WTC11 (cell line): Measurements from ENCODE around the gene HTATIP2. TPM values are rescaled to one million over a fixed set of nuclear protein-coding genes. Genes with fewer than 3 reads are reported as not detected.

Experiments used
- ATAC-seq: fragments of 200-7000 bp; cut with Tn5 transposase; 2 replicates; pipeline ENCODE4 v1.10.0; 2021; ENCODE audit warnings: mild to moderate bottlenecking, moderate library complexity
- CTCF ChIA-PET: fragments of 300-600 bp; sonication (Branson Sonifier 250); formaldehyde crosslinking; loops from one replicate; lab custom pipeline; 2021; ENCODE audit warnings: antibody characterized with exemption; lab: Charles Lee
- POLR2A ChIA-PET: fragments of 350-600 bp; sonication (Branson Sonifier 250); formaldehyde crosslinking; loops from one replicate; lab custom pipeline; 2021; ENCODE audit warnings: antibody characterized with exemption; lab: Charles Lee
- DNase-seq: peaks from one replicate; pipeline ENCODE4 v3.0.0; 2021; ENCODE audit warnings: low spot score
- H3K27ac Mint-ChIP-seq: 2 replicates; pipeline ENCODE4 v1.8.0; 2021; ENCODE audit warnings: mixed read lengths
- H3K27me3 Mint-ChIP-seq: 2 replicates; pipeline ENCODE4 v1.8.0; 2021; ENCODE audit warnings: low read depth, mild to moderate bottlenecking, moderate library complexity, mixed read lengths
- H3K36me3 Mint-ChIP-seq: 2 replicates; pipeline ENCODE4 v1.8.0; 2021; ENCODE audit warnings: mixed read lengths
- H3K4me1 Mint-ChIP-seq: 2 replicates; pipeline ENCODE4 v1.8.0; 2022; ENCODE audit warnings: mixed read lengths
- H3K4me3 Mint-ChIP-seq: 2 replicates; pipeline ENCODE4 v1.8.0; 2021; ENCODE audit warnings: mild to moderate bottlenecking, moderate library complexity, mixed read lengths
- H3K9me3 Mint-ChIP-seq: 2 replicates; pipeline ENCODE4 v1.8.0; 2021; ENCODE audit warnings: mixed read lengths
- GTF2I ChIP-seq: fragments of 250-450 bp; sonication (Bioruptor Pico); conservative IDR thresholded peaks from 2 replicates; pipeline ENCODE4 v1.4.0; 2021; ENCODE audit warnings: mild to moderate bottlenecking
- JAZF1 ChIP-seq: fragments of 250-450 bp; sonication (Bioruptor Pico); IDR thresholded peaks from 2 replicates; pipeline ENCODE4 v1.9.0; 2021; ENCODE audit warnings: moderate library complexity, mild to moderate bottlenecking, inconsistent platforms
- MYBL2 ChIP-seq: sonication (generic); formaldehyde crosslinking; IDR thresholded peaks from 2 replicates; pipeline ENCODE4 v1.8.1; 2023; ENCODE audit warnings: mild to moderate bottlenecking, moderate library complexity, missing genetic modification reagents
- NFATC4 ChIP-seq: fragments of 250-450 bp; sonication (Bioruptor Pico); IDR thresholded peaks from 2 replicates; pipeline ENCODE4 v1.9.0; 2021; ENCODE audit warnings: mild to moderate bottlenecking
- NFE2L1 ChIP-seq: sonication (generic); formaldehyde crosslinking; IDR thresholded peaks from 2 replicates; pipeline ENCODE4 v1.8.1; 2023; ENCODE audit warnings: missing genetic modification reagents
- RELA ChIP-seq: sonication (generic); formaldehyde crosslinking; IDR thresholded peaks from 2 replicates; pipeline ENCODE4 v1.8.1; 2022; ENCODE audit warnings: missing genetic modification reagents, mild to moderate bottlenecking, borderline replicate concordance
- SP1 ChIP-seq: sonication (generic); formaldehyde crosslinking; conservative IDR thresholded peaks from 2 replicates; pipeline ENCODE4 v1.8.1; 2022; ENCODE audit warnings: missing genetic modification reagents
- ZBTB21 ChIP-seq: sonication (generic); formaldehyde crosslinking; IDR thresholded peaks from 2 replicates; pipeline ENCODE4 v1.8.1; 2023; ENCODE audit warnings: mild to moderate bottlenecking, missing genetic modification reagents, borderline replicate concordance
- ZNF317 ChIP-seq: sonication (generic); formaldehyde crosslinking; IDR thresholded peaks from 2 replicates; pipeline ENCODE4 v1.8.1; 2023; ENCODE audit warnings: low read depth, mild to moderate bottlenecking, moderate library complexity, missing genetic modification reagents, borderline replicate concordance
- ZNF671 ChIP-seq: fragments of 250-450 bp; sonication (Bioruptor Pico); IDR thresholded peaks from 2 replicates; pipeline ENCODE4 v1.8.0; 2021; ENCODE audit warnings: mild to moderate bottlenecking
- total RNA-seq: library from RNA; stranded (reverse); gene quantifications from 3 replicates; pipeline ENCODE4 v1.2.3, GENCODE V29; 2021
- TF ChIP-seq, protein P1 (sequence below): fragments of 200-600 bp; IDR thresholded peaks from 2 replicates; pipeline ENCODE4 v1.8.0; 2022; ENCODE audit warnings: antibody characterized with exemption
- TF ChIP-seq, protein P2 (sequence below): sonication (generic); formaldehyde crosslinking; conservative IDR thresholded peaks from 2 replicates; pipeline ENCODE4 v1.8.1; 2022; ENCODE audit warnings: mild to moderate bottlenecking, missing genetic modification reagents
- TF ChIP-seq, protein P3 (sequence below): sonication (generic); formaldehyde crosslinking; IDR thresholded peaks from 2 replicates; pipeline ENCODE4 v1.8.0; 2022; ENCODE audit warnings: mild to moderate bottlenecking, missing genetic modification reagents
- TF ChIP-seq, protein P4 (sequence below): fragments of 250-450 bp; sonication (Bioruptor Pico); IDR thresholded peaks from 2 replicates; pipeline ENCODE4 v1.9.0; 2021; ENCODE audit warnings: mild to moderate bottlenecking
- TF ChIP-seq, protein P5 (sequence below): fragments of 250-450 bp; sonication (Bioruptor Pico); IDR thresholded peaks from 2 replicates; pipeline ENCODE4 v1.8.0; 2021; ENCODE audit warnings: mild to moderate bottlenecking
- TF ChIP-seq, protein P6 (sequence below): fragments of 250-450 bp; sonication (Bioruptor Pico); IDR thresholded peaks from 2 replicates; pipeline ENCODE4 v2.1.2; 2022; ENCODE audit warnings: mild to moderate bottlenecking, moderate library complexity
- TF ChIP-seq, protein P7 (sequence below): sonication (generic); formaldehyde crosslinking; IDR thresholded peaks from 2 replicates; pipeline ENCODE4 v1.8.0; 2023; ENCODE audit warnings: mild to moderate bottlenecking, missing genetic modification reagents
- TF ChIP-seq, protein P8 (sequence below): sonication (generic); formaldehyde crosslinking; IDR thresholded peaks from 2 replicates; pipeline ENCODE4 v1.8.0; 2023; ENCODE audit warnings: missing genetic modification reagents, mild to moderate bottlenecking, borderline replicate concordance

The HTATIP2 gene
- total RNA-seq, 1 experiment from 2014 or later: 32.7 TPM

DNA sequence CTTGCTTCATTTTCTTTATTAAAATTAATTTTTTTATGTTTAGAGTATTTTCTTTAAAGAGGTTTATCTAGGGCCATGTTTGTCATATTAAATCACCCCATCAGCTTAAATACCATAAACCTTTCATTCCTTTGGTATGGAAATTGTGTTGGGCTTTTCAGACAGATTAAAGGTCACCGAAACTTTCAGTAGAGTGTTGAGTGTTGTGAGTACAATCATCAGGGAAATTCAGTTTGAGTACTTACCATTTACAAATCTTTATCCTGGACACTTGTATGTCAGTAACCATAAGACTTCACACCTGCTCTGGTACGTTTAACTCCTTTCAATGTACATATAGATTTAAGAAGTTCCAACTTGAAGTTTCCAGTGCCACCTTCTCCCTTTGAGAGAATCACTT lies 36.0 kb downstream of the HTATIP2 start (continued):
- TF ChIP-seq ZNF317 (no peak), RELA (CRISPR knock-in tag) (no peak), MYBL2 (CRISPR knock-in tag) (no peak)

DNA sequence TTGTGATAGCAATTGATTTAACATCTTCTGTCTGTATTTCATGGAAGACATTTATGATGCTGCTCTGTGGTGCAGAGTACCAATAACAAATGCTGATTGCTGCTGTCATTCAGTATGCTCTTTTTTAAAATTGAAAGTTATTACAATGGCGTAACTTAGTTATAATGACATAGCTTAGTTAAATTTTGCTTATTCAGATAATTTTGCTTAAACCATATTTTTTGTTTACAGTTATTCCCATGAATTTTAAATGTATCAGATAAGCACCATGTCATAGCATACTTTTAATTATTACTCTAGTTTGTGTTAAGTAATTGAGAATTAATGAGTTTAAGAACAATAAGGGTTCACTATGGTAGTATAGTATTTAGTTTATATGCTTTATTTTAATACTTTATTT lies 39.5 kb downstream of the HTATIP2 start:
- H3K27ac Mint-ChIP-seq: no peak overlapping the region
- no peaks in the 10 kb centered on the region for H3K9me3 Mint-ChIP-seq
- CTCF ChIA-PET: interaction anchor here (0.8 kb wide), 1 partner anchor 36 kb away, joined by 3 read pairs; no protein-coding TSS in a partner anchor
- H3K4me1 Mint-ChIP-seq: no peaks in the 10 kb centered on the region
- DNase-seq (no peak), ATAC-seq (no peak)
- no peak overlapping the region for H3K4me3 Mint-ChIP-seq
- no peaks in the 10 kb centered on the region for H3K27me3 Mint-ChIP-seq
- POLR2A ChIA-PET: no interaction called here
- peaks cover 21% of the 10 kb centered on the region for H3K36me3 Mint-ChIP-seq
- no peak for TF ChIP-seq NFE2L1 (CRISPR knock-in tag)
- TF ChIP-seq JAZF1 (CRISPR knock-in tag): no peak
- TF ChIP-seq, protein P1, sequence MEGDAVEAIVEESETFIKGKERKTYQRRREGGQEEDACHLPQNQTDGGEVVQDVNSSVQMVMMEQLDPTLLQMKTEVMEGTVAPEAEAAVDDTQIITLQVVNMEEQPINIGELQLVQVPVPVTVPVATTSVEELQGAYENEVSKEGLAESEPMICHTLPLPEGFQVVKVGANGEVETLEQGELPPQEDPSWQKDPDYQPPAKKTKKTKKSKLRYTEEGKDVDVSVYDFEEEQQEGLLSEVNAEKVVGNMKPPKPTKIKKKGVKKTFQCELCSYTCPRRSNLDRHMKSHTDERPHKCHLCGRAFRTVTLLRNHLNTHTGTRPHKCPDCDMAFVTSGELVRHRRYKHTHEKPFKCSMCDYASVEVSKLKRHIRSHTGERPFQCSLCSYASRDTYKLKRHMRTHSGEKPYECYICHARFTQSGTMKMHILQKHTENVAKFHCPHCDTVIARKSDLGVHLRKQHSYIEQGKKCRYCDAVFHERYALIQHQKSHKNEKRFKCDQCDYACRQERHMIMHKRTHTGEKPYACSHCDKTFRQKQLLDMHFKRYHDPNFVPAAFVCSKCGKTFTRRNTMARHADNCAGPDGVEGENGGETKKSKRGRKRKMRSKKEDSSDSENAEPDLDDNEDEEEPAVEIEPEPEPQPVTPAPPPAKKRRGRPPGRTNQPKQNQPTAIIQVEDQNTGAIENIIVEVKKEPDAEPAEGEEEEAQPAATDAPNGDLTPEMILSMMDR: no peak
- TF ChIP-seq, protein P2, sequence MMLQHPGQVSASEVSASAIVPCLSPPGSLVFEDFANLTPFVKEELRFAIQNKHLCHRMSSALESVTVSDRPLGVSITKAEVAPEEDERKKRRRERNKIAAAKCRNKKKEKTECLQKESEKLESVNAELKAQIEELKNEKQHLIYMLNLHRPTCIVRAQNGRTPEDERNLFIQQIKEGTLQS (CRISPR knock-in tag): no peak

DNA sequence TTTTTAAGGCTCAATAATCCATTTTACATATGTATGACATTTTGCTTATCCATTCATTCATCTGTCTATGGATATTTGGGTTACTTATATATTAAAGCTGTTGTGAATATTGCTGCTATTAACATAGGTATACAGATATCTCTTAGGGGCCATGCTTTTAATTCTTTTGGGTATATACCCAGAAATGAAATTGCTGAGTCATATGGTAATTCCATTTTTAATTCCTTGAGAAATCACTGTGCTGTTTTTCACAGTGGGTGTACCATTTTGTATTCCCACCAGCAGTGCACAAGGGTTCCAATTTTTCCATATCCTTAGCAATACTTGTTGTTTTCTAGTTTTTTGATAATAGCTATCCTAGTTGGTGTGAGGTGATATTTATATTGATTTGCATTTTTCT lies 43.0 kb downstream of the HTATIP2 start:
- Mint-ChIP-seq H3K27me3 (no peaks in the 10 kb centered on the region), H3K4me1 (no peaks in the 10 kb centered on the region), H3K36me3 (peaks cover 23% of the 10 kb centered on the region), H3K9me3 (no peaks in the 10 kb centered on the region), H3K27ac (no peak overlapping the region), H3K4me3 (no peak overlapping the region)
- CTCF ChIA-PET: no interaction called here
- ATAC-seq: no peak
- POLR2A ChIA-PET: no interaction called here
- no peak for TF ChIP-seq SP1
- TF ChIP-seq ZNF671 (CRISPR knock-in tag): no peak
- no peak for TF ChIP-seq NFATC4 (CRISPR knock-in tag)
- TF ChIP-seq, protein P1: no peak
- TF ChIP-seq, protein P3, sequence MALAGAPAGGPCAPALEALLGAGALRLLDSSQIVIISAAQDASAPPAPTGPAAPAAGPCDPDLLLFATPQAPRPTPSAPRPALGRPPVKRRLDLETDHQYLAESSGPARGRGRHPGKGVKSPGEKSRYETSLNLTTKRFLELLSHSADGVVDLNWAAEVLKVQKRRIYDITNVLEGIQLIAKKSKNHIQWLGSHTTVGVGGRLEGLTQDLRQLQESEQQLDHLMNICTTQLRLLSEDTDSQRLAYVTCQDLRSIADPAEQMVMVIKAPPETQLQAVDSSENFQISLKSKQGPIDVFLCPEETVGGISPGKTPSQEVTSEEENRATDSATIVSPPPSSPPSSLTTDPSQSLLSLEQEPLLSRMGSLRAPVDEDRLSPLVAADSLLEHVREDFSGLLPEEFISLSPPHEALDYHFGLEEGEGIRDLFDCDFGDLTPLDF (CRISPR knock-in tag): no peak
- no peak for TF ChIP-seq GTF2I
- no peak for TF ChIP-seq ZBTB21
- TF ChIP-seq, protein P4, sequence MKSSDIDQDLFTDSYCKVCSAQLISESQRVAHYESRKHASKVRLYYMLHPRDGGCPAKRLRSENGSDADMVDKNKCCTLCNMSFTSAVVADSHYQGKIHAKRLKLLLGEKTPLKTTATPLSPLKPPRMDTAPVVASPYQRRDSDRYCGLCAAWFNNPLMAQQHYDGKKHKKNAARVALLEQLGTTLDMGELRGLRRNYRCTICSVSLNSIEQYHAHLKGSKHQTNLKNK (CRISPR knock-in tag): no peak
- TF ChIP-seq, protein P5, sequence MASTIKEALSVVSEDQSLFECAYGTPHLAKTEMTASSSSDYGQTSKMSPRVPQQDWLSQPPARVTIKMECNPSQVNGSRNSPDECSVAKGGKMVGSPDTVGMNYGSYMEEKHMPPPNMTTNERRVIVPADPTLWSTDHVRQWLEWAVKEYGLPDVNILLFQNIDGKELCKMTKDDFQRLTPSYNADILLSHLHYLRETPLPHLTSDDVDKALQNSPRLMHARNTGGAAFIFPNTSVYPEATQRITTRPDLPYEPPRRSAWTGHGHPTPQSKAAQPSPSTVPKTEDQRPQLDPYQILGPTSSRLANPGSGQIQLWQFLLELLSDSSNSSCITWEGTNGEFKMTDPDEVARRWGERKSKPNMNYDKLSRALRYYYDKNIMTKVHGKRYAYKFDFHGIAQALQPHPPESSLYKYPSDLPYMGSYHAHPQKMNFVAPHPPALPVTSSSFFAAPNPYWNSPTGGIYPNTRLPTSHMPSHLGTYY (CRISPR knock-in tag): no peak
- TF ChIP-seq, protein P6, sequence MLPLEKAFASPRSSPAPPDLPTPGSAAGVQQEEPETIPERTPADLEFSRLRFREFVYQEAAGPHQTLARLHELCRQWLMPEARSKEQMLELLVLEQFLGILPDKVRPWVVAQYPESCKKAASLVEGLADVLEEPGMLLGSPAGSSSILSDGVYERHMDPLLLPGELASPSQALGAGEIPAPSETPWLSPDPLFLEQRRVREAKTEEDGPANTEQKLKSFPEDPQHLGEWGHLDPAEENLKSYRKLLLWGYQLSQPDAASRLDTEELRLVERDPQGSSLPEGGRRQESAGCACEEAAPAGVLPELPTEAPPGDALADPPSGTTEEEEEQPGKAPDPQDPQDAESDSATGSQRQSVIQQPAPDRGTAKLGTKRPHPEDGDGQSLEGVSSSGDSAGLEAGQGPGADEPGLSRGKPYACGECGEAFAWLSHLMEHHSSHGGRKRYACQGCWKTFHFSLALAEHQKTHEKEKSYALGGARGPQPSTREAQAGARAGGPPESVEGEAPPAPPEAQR (CRISPR knock-in tag): no peak
- TF ChIP-seq, protein P7, sequence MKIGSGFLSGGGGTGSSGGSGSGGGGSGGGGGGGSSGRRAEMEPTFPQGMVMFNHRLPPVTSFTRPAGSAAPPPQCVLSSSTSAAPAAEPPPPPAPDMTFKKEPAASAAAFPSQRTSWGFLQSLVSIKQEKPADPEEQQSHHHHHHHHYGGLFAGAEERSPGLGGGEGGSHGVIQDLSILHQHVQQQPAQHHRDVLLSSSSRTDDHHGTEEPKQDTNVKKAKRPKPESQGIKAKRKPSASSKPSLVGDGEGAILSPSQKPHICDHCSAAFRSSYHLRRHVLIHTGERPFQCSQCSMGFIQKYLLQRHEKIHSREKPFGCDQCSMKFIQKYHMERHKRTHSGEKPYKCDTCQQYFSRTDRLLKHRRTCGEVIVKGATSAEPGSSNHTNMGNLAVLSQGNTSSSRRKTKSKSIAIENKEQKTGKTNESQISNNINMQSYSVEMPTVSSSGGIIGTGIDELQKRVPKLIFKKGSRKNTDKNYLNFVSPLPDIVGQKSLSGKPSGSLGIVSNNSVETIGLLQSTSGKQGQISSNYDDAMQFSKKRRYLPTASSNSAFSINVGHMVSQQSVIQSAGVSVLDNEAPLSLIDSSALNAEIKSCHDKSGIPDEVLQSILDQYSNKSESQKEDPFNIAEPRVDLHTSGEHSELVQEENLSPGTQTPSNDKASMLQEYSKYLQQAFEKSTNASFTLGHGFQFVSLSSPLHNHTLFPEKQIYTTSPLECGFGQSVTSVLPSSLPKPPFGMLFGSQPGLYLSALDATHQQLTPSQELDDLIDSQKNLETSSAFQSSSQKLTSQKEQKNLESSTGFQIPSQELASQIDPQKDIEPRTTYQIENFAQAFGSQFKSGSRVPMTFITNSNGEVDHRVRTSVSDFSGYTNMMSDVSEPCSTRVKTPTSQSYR (CRISPR knock-in tag): no peak
- TF ChIP-seq, protein P8, sequence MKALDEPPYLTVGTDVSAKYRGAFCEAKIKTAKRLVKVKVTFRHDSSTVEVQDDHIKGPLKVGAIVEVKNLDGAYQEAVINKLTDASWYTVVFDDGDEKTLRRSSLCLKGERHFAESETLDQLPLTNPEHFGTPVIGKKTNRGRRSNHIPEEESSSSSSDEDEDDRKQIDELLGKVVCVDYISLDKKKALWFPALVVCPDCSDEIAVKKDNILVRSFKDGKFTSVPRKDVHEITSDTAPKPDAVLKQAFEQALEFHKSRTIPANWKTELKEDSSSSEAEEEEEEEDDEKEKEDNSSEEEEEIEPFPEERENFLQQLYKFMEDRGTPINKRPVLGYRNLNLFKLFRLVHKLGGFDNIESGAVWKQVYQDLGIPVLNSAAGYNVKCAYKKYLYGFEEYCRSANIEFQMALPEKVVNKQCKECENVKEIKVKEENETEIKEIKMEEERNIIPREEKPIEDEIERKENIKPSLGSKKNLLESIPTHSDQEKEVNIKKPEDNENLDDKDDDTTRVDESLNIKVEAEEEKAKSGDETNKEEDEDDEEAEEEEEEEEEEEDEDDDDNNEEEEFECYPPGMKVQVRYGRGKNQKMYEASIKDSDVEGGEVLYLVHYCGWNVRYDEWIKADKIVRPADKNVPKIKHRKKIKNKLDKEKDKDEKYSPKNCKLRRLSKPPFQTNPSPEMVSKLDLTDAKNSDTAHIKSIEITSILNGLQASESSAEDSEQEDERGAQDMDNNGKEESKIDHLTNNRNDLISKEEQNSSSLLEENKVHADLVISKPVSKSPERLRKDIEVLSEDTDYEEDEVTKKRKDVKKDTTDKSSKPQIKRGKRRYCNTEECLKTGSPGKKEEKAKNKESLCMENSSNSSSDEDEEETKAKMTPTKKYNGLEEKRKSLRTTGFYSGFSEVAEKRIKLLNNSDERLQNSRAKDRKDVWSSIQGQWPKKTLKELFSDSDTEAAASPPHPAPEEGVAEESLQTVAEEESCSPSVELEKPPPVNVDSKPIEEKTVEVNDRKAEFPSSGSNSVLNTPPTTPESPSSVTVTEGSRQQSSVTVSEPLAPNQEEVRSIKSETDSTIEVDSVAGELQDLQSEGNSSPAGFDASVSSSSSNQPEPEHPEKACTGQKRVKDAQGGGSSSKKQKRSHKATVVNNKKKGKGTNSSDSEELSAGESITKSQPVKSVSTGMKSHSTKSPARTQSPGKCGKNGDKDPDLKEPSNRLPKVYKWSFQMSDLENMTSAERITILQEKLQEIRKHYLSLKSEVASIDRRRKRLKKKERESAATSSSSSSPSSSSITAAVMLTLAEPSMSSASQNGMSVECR (CRISPR knock-in tag): no peak
- DNase-seq: no peak
